ENCODE measurements around the gene MSANTD7. TPM values are rescaled to one million over a fixed set of nuclear protein-coding genes. Genes with fewer than 3 reads are reported as not detected.
"Not testable (repeated sequence)": the region's sequence is repeated elsewhere in the genome, so short reads cannot be mapped to it uniquely, and the experiment has no call there.

Gene MSANTD7
- total RNA-seq, 2 experiments from 2014 or later: 18.3 to 21.6 TPM

DNA sequence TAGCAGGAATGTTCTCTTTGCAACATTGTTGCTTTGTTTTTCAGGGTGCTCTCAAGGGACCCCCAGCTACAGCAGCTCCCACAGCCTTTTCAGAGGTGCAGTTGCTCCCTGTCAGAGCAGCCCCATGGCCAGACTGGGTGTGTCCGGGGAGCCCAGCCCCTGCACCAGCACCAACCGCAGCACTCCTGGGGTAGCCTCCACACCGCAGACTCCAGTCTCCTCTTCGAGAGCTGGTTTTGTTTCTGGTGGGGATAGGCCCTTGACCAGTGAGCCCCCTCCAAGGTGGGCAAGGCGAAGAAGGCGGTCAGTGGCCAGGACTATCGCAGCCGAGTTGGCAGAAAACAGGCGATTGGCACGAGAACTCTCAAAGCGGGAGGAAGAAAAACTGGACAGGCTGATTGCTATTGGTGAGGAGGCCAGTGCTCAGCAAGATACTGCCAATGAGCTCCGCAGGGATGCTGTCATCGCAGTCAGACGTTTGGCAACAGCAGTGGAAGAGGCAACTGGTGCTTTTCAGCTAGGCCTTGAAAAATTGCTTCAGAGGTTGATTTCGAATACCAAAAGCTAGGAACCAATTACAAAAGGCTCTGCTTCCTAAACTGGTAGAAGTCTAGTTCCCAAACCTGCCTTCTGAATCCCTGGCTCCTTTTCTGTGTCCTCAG is 5.4 kb downstream of the MSANTD7 start:
- H3K27me3 Mint-ChIP-seq: no peaks in the 10 kb centered on the region
- ChIA-PET POLR2A (interaction anchor here (0.5 kb wide), 1 partner anchor 19 kb away, joined by 5 read pairs; no protein-coding TSS in a partner anchor), CTCF (interaction anchor here (0.8 to 1.1 kb wide), 2 partner anchors 16 to 19 kb away, joined by 3 to 4 read pairs; no protein-coding TSS in a partner anchor)
- no peaks in the 10 kb centered on the region for H3K9me3 Mint-ChIP-seq
- peaks cover 47% of the 10 kb centered on the region for H3K36me3 Mint-ChIP-seq (ENCODE audit: low read depth)
- peaks cover 23% of the 10 kb centered on the region for H3K4me1 Mint-ChIP-seq
- no peak for DNase-seq
- no peak overlapping the region for H3K27ac Mint-ChIP-seq
- H3K4me3 Mint-ChIP-seq: no peak overlapping the region

DNA sequence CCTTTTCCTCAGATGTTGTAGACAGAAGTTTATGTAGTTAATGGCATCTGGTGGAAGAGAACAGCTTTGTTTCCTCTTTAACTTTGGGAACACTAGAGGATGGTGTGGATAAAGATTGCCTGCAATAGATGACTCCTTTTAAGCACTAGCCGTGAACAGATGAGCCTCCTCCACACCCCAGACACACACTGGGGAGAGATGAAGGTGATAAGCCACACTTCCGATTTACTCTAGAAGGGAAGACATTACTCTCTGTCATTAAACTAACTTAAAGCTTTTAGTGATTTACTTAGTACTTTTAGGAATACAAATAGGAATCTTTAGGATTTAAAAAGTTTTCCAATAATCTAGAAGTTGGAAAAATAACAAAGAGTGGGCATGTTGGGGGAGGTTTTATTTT is 6.8 kb downstream of the MSANTD7 start:
- Mint-ChIP-seq H3K4me3 (no peak overlapping the region), H3K4me1 (peaks cover 13% of the 10 kb centered on the region), H3K9me3 (no peaks in the 10 kb centered on the region), H3K36me3 (ENCODE audit: low read depth) (peaks cover 49% of the 10 kb centered on the region), H3K27me3 (no peaks in the 10 kb centered on the region), H3K27ac (no peak overlapping the region)
- CTCF ChIA-PET: no interaction called here
- DNase-seq: no peak
- POLR2A ChIA-PET: no interaction called here

DNA sequence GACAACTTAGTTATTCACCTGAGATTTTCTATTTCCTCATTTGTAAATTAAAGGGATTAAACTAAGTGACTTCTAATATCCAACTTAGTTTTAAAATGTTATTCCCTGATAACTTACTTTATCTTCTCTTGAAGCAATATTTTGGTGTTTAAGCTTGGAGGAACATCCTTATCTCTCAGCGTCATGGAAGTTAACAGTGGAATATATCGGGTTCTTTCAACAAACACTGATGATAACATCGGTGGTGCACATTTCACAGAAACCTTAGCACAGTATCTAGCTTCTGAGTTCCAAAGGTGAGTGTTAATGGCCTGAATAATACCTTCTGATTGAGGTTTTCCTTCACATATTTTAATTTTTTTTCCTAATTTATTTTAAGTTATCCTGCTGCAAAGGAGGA is 14.1 kb downstream of the MSANTD7 start:
- Mint-ChIP-seq H3K4me1 (no peaks in the 10 kb centered on the region), H3K36me3 (ENCODE audit: low read depth) (peaks cover 37% of the 10 kb centered on the region), H3K4me3 (no peak overlapping the region), H3K27me3 (no peaks in the 10 kb centered on the region), H3K27ac (no peak overlapping the region), H3K9me3 (no peaks in the 10 kb centered on the region)
- ChIA-PET CTCF (interaction anchor here (2.3 kb wide), 1 partner anchor 14 kb away, joined by 5 read pairs; the partner anchor contains the start of genes CDNF, HSPA14 and MSANTD7), POLR2A (no interaction called here)
- no peak for DNase-seq

DNA sequence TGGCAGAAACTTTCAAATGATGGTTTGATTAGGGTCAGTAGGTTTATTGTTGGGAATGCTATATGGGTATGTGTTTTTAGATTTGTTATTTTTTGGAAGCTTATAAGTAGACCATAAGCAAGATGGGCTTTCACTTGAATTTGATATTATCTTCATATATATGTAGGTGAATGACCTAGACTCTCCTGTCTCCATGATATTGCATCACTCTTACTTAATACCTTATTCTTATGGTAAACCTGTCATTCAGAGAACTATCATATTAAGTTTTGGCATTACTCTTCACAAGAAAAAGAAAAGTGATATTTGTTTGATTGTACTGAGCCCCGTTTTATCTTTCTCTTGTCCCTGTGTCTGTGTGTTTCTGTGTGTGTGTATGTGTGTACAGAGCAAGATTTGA is 17.3 kb downstream of the MSANTD7 start:
- Mint-ChIP-seq H3K4me1 (no peaks in the 10 kb centered on the region), H3K36me3 (ENCODE audit: low read depth) (peaks cover 40% of the 10 kb centered on the region), H3K27ac (no peak overlapping the region), H3K4me3 (no peak overlapping the region), H3K9me3 (no peaks in the 10 kb centered on the region), H3K27me3 (no peaks in the 10 kb centered on the region)
- ChIA-PET CTCF (no interaction called here), POLR2A (no interaction called here)
- no peak for DNase-seq

DNA sequence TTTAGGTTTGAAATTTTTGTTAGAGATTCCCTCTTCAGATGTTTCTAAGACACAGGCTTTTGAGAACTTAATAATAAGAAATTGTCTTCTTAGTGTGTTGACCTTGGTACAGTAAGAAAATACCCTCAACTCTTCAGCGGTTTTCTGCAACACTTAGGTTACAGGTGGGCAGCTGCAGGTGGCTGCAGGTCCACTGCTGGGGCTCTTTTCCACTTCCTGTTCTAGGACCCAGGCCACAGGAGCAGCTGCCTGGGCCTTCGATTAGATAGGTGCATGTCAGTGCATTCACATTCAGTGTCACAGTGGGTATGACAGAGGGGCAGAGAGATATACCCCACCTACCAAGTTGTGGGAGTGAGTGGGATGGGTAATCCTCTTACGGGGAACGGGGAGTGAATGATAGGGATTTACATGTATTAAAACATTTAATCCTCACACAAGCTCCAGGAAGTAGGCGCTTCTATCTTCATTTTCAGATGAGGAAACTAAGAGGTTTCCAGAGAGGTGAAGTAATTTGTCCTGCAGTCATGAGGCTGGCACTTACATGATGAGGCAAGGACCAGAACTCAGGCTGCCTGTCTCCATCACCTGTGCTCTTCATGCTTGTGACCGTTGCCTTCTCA is 20.3 kb downstream of the MSANTD7 start:
- no peaks in the 10 kb centered on the region for H3K4me1 Mint-ChIP-seq
- DNase-seq: no peak
- H3K4me3 Mint-ChIP-seq: no peak overlapping the region
- ChIA-PET CTCF (interaction anchor here (1.4 kb wide), 1 partner anchor 15 kb away, joined by 4 read pairs; no protein-coding TSS in a partner anchor), POLR2A (no interaction called here)
- H3K27me3 Mint-ChIP-seq: no peaks in the 10 kb centered on the region
- no peaks in the 10 kb centered on the region for H3K9me3 Mint-ChIP-seq
- H3K36me3 Mint-ChIP-seq (ENCODE audit: low read depth): peaks cover 40% of the 10 kb centered on the region
- no peak overlapping the region for H3K27ac Mint-ChIP-seq

DNA sequence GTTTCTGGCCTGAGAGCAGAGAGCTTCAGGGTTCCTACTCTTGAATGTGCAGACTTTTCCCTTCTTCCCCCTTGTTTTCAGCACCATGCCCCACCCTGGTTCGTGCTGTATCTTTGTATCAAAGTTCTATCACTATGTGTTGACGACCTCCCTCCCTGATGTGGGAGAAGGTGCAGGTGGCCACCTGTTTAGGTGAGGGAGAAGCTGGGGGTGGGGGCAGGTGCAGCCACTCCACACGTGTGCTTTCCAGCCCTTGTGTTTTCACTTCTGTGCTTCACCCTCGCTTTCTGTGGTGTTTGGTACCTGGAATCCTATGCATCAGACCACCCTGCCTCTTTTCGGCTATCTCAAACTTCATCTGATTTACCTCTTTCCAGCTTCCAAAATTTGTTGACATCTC is 20.9 kb downstream of the MSANTD7 start:
- no peak overlapping the region for H3K27ac Mint-ChIP-seq
- H3K36me3 Mint-ChIP-seq (ENCODE audit: low read depth): peaks cover 42% of the 10 kb centered on the region
- H3K4me3 Mint-ChIP-seq: no peak overlapping the region
- DNase-seq: no peak
- no peaks in the 10 kb centered on the region for H3K27me3 Mint-ChIP-seq
- CTCF ChIA-PET: interaction anchor here (1.4 kb wide), 1 partner anchor 16 kb away, joined by 4 read pairs; no protein-coding TSS in a partner anchor
- no peaks in the 10 kb centered on the region for H3K4me1 Mint-ChIP-seq
- POLR2A ChIA-PET: no interaction called here
- no peaks in the 10 kb centered on the region for H3K9me3 Mint-ChIP-seq

DNA sequence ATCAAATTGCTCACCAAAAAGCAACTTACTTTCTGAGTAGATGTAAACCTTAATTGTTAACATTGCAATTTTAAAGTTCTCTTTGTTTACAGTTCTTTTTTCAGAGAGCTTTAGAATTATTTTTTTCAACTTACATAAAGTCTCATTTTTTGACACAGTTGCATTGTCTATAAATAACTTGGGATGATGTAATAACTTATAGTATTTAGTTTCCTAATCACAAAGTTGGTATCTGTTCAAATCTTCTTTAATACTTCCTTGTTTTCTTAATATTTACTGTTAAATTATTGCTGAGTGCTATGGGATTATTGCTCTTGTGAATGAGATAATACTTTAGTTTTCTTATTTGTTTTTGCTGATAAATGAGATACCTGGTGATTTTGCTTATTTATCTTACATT is 21.7 kb downstream of the MSANTD7 start:
- H3K4me1 Mint-ChIP-seq: no peaks in the 10 kb centered on the region
- ChIA-PET POLR2A (no interaction called here), CTCF (interaction anchor here (1.4 to 1.6 kb wide), 2 partner anchors 16 to 22 kb away, joined by 4 to 5 read pairs; no protein-coding TSS in a partner anchor)
- H3K9me3 Mint-ChIP-seq: no peaks in the 10 kb centered on the region
- H3K4me3 Mint-ChIP-seq: no peak overlapping the region
- H3K27me3 Mint-ChIP-seq: no peaks in the 10 kb centered on the region
- no peak overlapping the region for H3K27ac Mint-ChIP-seq
- DNase-seq: no peak
- H3K36me3 Mint-ChIP-seq (ENCODE audit: low read depth): peaks cover 42% of the 10 kb centered on the region

DNA sequence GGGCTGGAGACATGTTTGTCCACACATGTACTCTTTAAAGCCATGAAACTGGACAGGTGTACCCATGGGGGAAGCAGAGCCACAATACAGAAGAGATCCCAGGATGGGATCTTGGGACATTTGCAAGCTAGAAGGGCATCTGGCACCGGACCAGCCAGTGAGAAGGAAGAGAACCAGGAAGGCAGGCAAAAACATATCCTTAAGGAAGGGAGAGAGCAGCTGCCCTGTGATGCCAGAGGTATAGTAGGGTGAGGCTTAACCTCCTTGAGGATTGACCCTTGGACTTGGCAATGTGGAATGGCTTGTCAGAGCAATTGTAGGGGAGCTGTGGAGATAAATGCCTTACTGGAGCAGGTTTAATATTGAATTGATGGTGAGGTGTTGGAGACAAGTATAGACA is 22.7 kb downstream of the MSANTD7 start:
- peak overlapping the region; percentile 12 for H3K27ac Mint-ChIP-seq
- no peaks in the 10 kb centered on the region for H3K9me3 Mint-ChIP-seq
- ChIA-PET CTCF (interaction anchor here (1.6 kb wide), 1 partner anchor 21 kb away, joined by 5 read pairs; no protein-coding TSS in a partner anchor), POLR2A (no interaction called here)
- no peaks in the 10 kb centered on the region for H3K4me1 Mint-ChIP-seq
- DNase-seq: no peak
- H3K27me3 Mint-ChIP-seq: no peaks in the 10 kb centered on the region
- H3K4me3 Mint-ChIP-seq: no peak overlapping the region
- peaks cover 45% of the 10 kb centered on the region for H3K36me3 Mint-ChIP-seq (ENCODE audit: low read depth)

DNA sequence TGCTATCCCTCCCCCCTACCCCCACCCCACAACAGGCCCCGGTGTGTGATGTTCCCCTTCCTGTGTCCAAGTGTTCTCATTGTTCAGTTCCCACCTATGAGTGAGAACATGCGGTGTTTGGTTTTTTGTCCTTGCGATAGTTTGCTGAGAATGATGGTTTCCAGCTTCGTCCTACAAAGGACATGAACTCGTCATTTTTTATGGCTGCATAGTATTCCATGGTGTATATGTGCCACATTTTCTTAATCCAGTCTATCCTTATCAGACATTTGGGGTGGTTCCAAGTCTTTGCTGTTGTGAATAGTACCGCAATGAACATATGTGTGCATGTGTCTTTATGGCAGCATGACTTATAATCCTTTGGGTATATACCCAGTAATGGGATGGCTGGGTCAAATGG is 26.4 kb downstream of the MSANTD7 start:
- H3K9me3 Mint-ChIP-seq, CTCF ChIA-PET, H3K27me3 Mint-ChIP-seq, H3K4me1 Mint-ChIP-seq, DNase-seq, H3K27ac Mint-ChIP-seq, POLR2A ChIA-PET, H3K4me3 Mint-ChIP-seq: not testable (repeated sequence)
- H3K36me3 Mint-ChIP-seq (ENCODE audit: low read depth): peaks cover 50% of the 10 kb centered on the region

DNA sequence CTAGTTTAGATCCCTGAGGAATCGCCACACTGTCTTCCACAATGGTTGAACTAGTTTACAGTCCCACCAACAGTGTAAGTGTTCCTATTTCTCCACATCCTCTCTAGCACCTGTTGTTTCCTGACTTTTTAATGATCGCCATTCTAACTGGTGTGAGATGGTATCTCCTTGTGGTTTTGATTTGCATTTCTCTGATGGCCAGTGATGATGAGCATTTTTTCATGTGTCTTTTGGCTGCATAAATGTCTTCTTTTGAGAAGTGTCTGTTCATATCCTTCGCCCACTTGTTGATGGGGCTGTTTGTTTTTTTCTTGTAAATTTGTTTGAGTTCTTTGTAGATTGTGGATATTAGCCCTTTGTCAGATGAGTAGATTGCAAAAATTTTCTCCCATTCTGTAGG is 26.8 kb downstream of the MSANTD7 start:
- H3K36me3 Mint-ChIP-seq (ENCODE audit: low read depth): peaks cover 54% of the 10 kb centered on the region
- H3K27ac Mint-ChIP-seq, CTCF ChIA-PET, H3K4me1 Mint-ChIP-seq, H3K9me3 Mint-ChIP-seq, POLR2A ChIA-PET, H3K27me3 Mint-ChIP-seq, DNase-seq, H3K4me3 Mint-ChIP-seq: not testable (repeated sequence)

DNA sequence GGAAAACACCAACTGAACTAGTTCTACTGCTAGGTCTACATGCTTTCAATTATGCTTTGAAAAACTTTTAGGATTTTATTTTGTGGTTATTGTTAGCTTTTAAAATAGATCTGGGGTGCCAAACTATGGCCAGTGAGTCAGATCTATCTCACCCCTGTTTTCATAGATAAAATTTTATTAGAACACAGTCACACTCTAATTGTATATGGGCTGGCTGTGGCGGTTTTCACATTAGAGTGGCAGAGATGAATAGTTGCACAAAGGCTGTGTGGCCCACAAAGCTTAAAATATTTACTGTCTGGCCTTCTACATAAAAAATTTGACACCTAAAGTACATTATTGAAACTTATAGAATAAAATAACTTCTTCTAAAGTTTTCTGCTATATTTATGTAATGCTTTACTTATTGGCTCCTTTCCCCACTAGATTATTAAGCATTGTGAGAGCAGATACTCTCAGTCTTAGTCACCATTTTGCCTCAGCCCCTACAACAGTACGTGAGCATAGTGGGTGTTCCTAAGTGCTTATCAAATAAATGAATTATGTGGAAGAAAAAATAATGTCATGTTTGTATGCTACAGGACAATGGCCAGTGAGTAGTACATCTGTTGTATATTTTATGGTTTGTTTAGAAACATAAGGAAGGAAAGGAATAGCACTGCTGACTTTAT is 35.1 kb downstream of the MSANTD7 start:
- peaks cover 24% of the 10 kb centered on the region for H3K4me1 Mint-ChIP-seq
- POLR2A ChIA-PET: no interaction called here
- no peaks in the 10 kb centered on the region for H3K9me3 Mint-ChIP-seq
- no peak overlapping the region for H3K4me3 Mint-ChIP-seq
- no peak overlapping the region for H3K27ac Mint-ChIP-seq
- no peaks in the 10 kb centered on the region for H3K27me3 Mint-ChIP-seq
- CTCF ChIA-PET: interaction anchor here (1.4 kb wide), 1 partner anchor 10 kb away, joined by 3 read pairs; no protein-coding TSS in a partner anchor
- DNase-seq: no peak
- peaks cover 18% of the 10 kb centered on the region for H3K36me3 Mint-ChIP-seq (ENCODE audit: low read depth)

DNA sequence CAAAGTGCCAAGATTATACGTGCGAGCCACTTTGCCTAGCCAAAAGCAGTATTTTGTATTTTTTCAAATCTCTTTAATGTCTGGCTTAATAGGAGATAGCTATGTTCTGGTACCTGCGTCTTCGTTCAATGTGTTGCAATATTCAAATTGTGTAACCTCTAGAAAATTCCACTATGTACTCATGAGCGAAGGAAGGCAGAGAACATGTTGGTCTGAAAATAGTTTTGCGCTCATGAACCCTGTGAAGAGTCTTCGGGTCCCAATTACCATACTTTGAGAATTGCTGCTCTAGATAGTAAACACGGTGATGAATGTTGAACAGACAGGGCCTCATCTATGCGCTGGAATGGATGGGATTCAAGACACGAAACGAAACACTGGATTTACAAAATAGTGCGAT is 37.8 kb downstream of the MSANTD7 start:
- H3K4me1 Mint-ChIP-seq: peaks cover 39% of the 10 kb centered on the region
- peaks cover 4% of the 10 kb centered on the region for H3K36me3 Mint-ChIP-seq (ENCODE audit: low read depth)
- DNase-seq: no peak
- CTCF ChIA-PET: no interaction called here
- no peaks in the 10 kb centered on the region for H3K27me3 Mint-ChIP-seq
- no peak overlapping the region for H3K4me3 Mint-ChIP-seq
- POLR2A ChIA-PET: no interaction called here
- no peak overlapping the region for H3K27ac Mint-ChIP-seq
- H3K9me3 Mint-ChIP-seq: no peaks in the 10 kb centered on the region

DNA sequence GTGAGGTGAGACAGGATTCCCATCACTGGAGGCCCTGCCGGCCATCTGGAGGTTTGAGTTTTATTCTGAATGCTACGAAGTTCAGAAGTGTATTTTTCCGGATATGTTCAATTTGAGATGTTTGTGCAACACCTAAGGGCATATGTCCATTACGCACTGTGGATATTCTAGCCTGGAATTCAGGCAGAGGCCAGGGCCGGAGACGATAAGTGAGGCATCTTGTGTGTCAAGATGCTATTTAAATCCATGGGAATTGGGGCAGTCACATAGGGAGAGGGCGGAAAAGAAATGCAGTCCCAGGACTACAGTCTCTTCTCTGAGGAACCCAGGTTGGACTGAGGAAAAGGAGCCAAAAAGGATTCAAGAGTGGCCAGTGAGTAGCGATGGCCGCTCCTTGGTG is 38.7 kb downstream of the MSANTD7 start:
- H3K27ac Mint-ChIP-seq: peak overlapping the region; percentile 58
- no peaks in the 10 kb centered on the region for H3K9me3 Mint-ChIP-seq
- no peak for DNase-seq
- ChIA-PET POLR2A (no interaction called here), CTCF (interaction anchor here (1.2 kb wide), 1 partner anchor 262 kb away, joined by 3 read pairs; no protein-coding TSS in a partner anchor)
- peaks cover 2% of the 10 kb centered on the region for H3K36me3 Mint-ChIP-seq (ENCODE audit: low read depth)
- H3K4me3 Mint-ChIP-seq: peak overlapping the region; percentile 96
- peaks cover 42% of the 10 kb centered on the region for H3K4me1 Mint-ChIP-seq
- no peaks in the 10 kb centered on the region for H3K27me3 Mint-ChIP-seq
